Measurements from ENCODE around the gene PRKG2.

Gene PRKG2

GRCh38 chr4:81039351-81039972 is 175.6 kb downstream of the PRKG2 start:
- FAIRE-seq: no peak
- no peak for DNase-seq (ENCODE audit: low spot score)

- no peak for FAIRE-seq
- no peak for DNase-seq (ENCODE audit: low spot score)
Observed at GRCh38 chr4:81038636-81039350, 176.2 kb downstream of the PRKG2 start.
